ENCODE results near the gene NANOS2. TPM values are rescaled to one million over a fixed set of nuclear protein-coding genes. Genes with fewer than 3 reads are reported as not detected.

The NANOS2 gene
- total and polyA plus RNA-seq, 9 of the 15 experiments (the other 6 are each of a cell fraction or from before 2014, with no cell fraction given) = not detected

- TF ChIP-seq ZNF518B (CRISPR knock-in tag; IDR thresholded peaks at IDR 0.05) (no peak), ZNF740 (CRISPR knock-in tag; IDR thresholded peaks at IDR 0.05) (peak; percentile 80; the same call in 1 of the 2 replicates), ZNF740 (tag; IDR thresholded peaks at IDR 0.05) (peak in 1 of 2 experiments; percentile 54; a peak in 1 of 4 replicates), THRB (CRISPR knock-in tag; conservative IDR thresholded peaks at IDR 0.05) (no peak), LCOR (CRISPR knock-in tag; IDR thresholded peaks at IDR 0.05) (no peak), PTBP1 (IDR thresholded peaks at IDR 0.05; ENCODE audit: low read depth, low read length) (peak; percentile 57; the same call in 1 of the 2 replicates), ZBTB2 (IDR thresholded peaks at IDR 0.05) (no peak), RBM34 (IDR thresholded peaks at IDR 0.05; ENCODE audit: borderline replicate concordance, insufficient read depth, low read length) (no peak), SAP30 (IDR thresholded peaks at IDR 0.05; ENCODE audit: borderline replicate concordance, insufficient read depth, low read depth, low read length, poor library complexity, severe bottlenecking) (no peak), RBM17 (IDR thresholded peaks at IDR 0.05; ENCODE audit: borderline replicate concordance, low read depth, low read length) (no peak), PML (IDR thresholded peaks at IDR 0.05; ENCODE audit: low read length) (no peak), ZNF253 (CRISPR knock-in tag; conservative IDR thresholded peaks at IDR 0.05) (no peak), TEAD2 (tag; IDR thresholded peaks at IDR 0.05) (no peak), ZFP30 (CRISPR knock-in tag; IDR thresholded peaks at IDR 0.05; ENCODE audit: borderline replicate concordance) (no peak), TCF7 (IDR thresholded peaks at IDR 0.05; ENCODE audit: borderline replicate concordance) (no peak), MXD1 (CRISPR knock-in tag; IDR thresholded peaks at IDR 0.05; ENCODE audit: borderline replicate concordance, poor library complexity, severe bottlenecking) (no peak), CBX2 (IDR thresholded peaks at IDR 0.05; ENCODE audit: insufficient read depth, low read length, poor library complexity, severe bottlenecking) (no peak), TFAP4 (CRISPR knock-in tag; IDR thresholded peaks at IDR 0.05; ENCODE audit: borderline replicate concordance) (no peak)
Measured at GRCh38 chr19:45899919-45900589, 14.5 kb downstream of the NANOS2 start (continued).

Data from K562 (cell line).